ENCODE measurements around the gene RPS6KA4. TPM values are rescaled to one million over a fixed set of nuclear protein-coding genes. Genes with fewer than 3 reads are reported as not detected.
"Not testable (repeated sequence)": the region's sequence is repeated elsewhere in the genome, so short reads cannot be mapped to it uniquely, and the experiment has no call there.

RPS6KA4 gene
- total RNA-seq, 2 donors from 2014 or later, result 23.2 to 23.8 TPM

- no peak for ATAC-seq
- Mint-ChIP-seq H3K27ac (peak overlapping the region in 1 of 2 donors; percentile 65), H3K36me3 (peaks cover 12 to 15% of the 10 kb centered on the region in 2 donors), H3K9me3 (no peaks in the 10 kb centered on the region)
- no peak for DNase-seq (ENCODE audit: low spot score in 2 of 2)
These were observed 36.1 kb upstream of the RPS6KA4 start for GRCh38 chr11:64322925-64323260.

- H3K27ac Mint-ChIP-seq, result peak overlapping the region in 1 of 2 donors; percentile 65
- no peaks in the 10 kb centered on the region for H3K9me3 Mint-ChIP-seq
- ATAC-seq (no peak), DNase-seq (ENCODE audit: low spot score in 2 of 2) (no peak)
- peaks cover 7 to 10% of the 10 kb centered on the region in 2 donors for H3K36me3 Mint-ChIP-seq
These were observed 35.6 kb upstream of the RPS6KA4 start for GRCh38 chr11:64323373-64323772.

- H3K27ac Mint-ChIP-seq, result peak overlapping the region; percentile 9 to 75
- ATAC-seq; DNase-seq (ENCODE audit: low spot score in 2 of 2); H3K36me3 Mint-ChIP-seq; H3K9me3 Mint-ChIP-seq: not testable (repeated sequence)
These were observed 35.0 kb upstream of the RPS6KA4 start for GRCh38 chr11:64323984-64324383.

- Mint-ChIP-seq H3K36me3 (peaks cover 0 to 9% of the 10 kb centered on the region in 2 donors), H3K9me3 (no peaks in the 10 kb centered on the region), H3K27ac (peak overlapping the region in 1 of 2 donors; percentile 75)
- DNase-seq (ENCODE audit: low spot score in 2 of 2) (no peak), ATAC-seq (no peak)
These were observed 34.1 kb upstream of the RPS6KA4 start for GRCh38 chr11:64324692-64325469.

GRCh38 chr11:64327375-64327774, 31.6 kb upstream of the RPS6KA4 start:
- no peak overlapping the region for H3K27ac Mint-ChIP-seq
- DNase-seq (ENCODE audit: low spot score in 2 of 2), result no peak
- no peaks in the 10 kb centered on the region for H3K36me3 Mint-ChIP-seq
- no peak for ATAC-seq
- no peaks in the 10 kb centered on the region for H3K9me3 Mint-ChIP-seq

GRCh38 chr11:64327993-64328392, 31.0 kb upstream of the RPS6KA4 start:
- no peak for ATAC-seq
- DNase-seq (ENCODE audit: low spot score in 2 of 2), result no peak
- Mint-ChIP-seq H3K27ac (no peak overlapping the region), H3K36me3 (no peaks in the 10 kb centered on the region), H3K9me3 (no peaks in the 10 kb centered on the region)

GRCh38 chr11:64330888-64331287, 28.1 kb upstream of the RPS6KA4 start:
- DNase-seq (ENCODE audit: low spot score in 2 of 2) (no peak), ATAC-seq (no peak)
- Mint-ChIP-seq H3K36me3 (no peaks in the 10 kb centered on the region), H3K27ac (no peak overlapping the region), H3K9me3 (no peaks in the 10 kb centered on the region)

- Mint-ChIP-seq H3K36me3 (no peaks in the 10 kb centered on the region), H3K9me3 (no peaks in the 10 kb centered on the region), H3K27ac (peak overlapping the region; percentile 12)
- peak; percentile 84 to 90 for ATAC-seq
- peak; percentile 78 to 89 for DNase-seq (ENCODE audit: low spot score in 2 of 2)
These were observed 27.2 kb upstream of the RPS6KA4 start for GRCh38 chr11:64331569-64332371.

- Mint-ChIP-seq H3K36me3 (no peaks in the 10 kb centered on the region), H3K27ac (no peak overlapping the region), H3K9me3 (no peaks in the 10 kb centered on the region)
- no peak for ATAC-seq
- no peak for DNase-seq (ENCODE audit: low spot score in 2 of 2)
These were observed 25.4 kb upstream of the RPS6KA4 start for GRCh38 chr11:64333556-64333955.

- no peaks in the 10 kb centered on the region for H3K9me3 Mint-ChIP-seq
- ATAC-seq (peak; percentile 70 to 81), DNase-seq (ENCODE audit: low spot score in 2 of 2) (peak; percentile 55 to 79)
- H3K27ac Mint-ChIP-seq, result peak overlapping the region; percentile 11 to 79
- peaks cover 0 to 10% of the 10 kb centered on the region in 2 donors for H3K36me3 Mint-ChIP-seq
These were observed 23.9 kb upstream of the RPS6KA4 start for GRCh38 chr11:64334764-64335735.

GRCh38 chr11:64337538-64338249, 21.3 kb upstream of the RPS6KA4 start:
- peak overlapping the region in 1 of 2 donors; percentile 47 for H3K27ac Mint-ChIP-seq
- no peak for ATAC-seq
- no peaks in the 10 kb centered on the region for H3K9me3 Mint-ChIP-seq

GRCh38 chr11:64338716-64339115, 20.2 kb upstream of the RPS6KA4 start:
- ATAC-seq (no peak), DNase-seq (ENCODE audit: low spot score in 2 of 2) (no peak)
- Mint-ChIP-seq H3K36me3 (peaks cover 5 to 10% of the 10 kb centered on the region in 2 donors), H3K9me3 (no peaks in the 10 kb centered on the region), H3K27ac (peak overlapping the region in 1 of 2 donors; percentile 83)

More at GRCh38 chr11:64337538-64338249, 21.3 kb upstream of the RPS6KA4 start:
- DNase-seq (ENCODE audit: low spot score in 2 of 2), result no peak
- peaks cover 5 to 10% of the 10 kb centered on the region in 2 donors for H3K36me3 Mint-ChIP-seq

GRCh38 chr11:64339286-64339685, 19.7 kb upstream of the RPS6KA4 start:
- H3K36me3 Mint-ChIP-seq, result peaks cover 5 to 10% of the 10 kb centered on the region in 2 donors
- no peak for ATAC-seq
- no peaks in the 10 kb centered on the region for H3K9me3 Mint-ChIP-seq
- DNase-seq (ENCODE audit: low spot score in 2 of 2), result no peak
- peak overlapping the region; percentile 83 to 95 for H3K27ac Mint-ChIP-seq

- Mint-ChIP-seq H3K9me3 (no peaks in the 10 kb centered on the region), H3K27ac (peak within 1 kb of the TSS; percentile 83 to 95), H3K36me3 (peaks cover 5 to 10% of the 10 kb centered on the region in 2 donors)
- ATAC-seq (peak; percentile 76 to 85), DNase-seq (ENCODE audit: low spot score in 2 of 2) (peak; percentile 80 to 85)
These were observed 19.1 kb upstream of the RPS6KA4 start, which contains the start of gene CCDC88B for GRCh38 chr11:64339754-64340408. Gene CCDC88B, plus strand, starts transcription at chr11:64340204. Its CDS starts 63 bp downstream, at chr11:64340267.

- H3K9me3 Mint-ChIP-seq, result no peaks in the 10 kb centered on the region
- DNase-seq (ENCODE audit: low spot score in 2 of 2), result peak in 1 of 2 donors; percentile 85
- peaks cover 5 to 10% of the 10 kb centered on the region in 2 donors for H3K36me3 Mint-ChIP-seq
- peak; percentile 28 to 61 for ATAC-seq
- peak overlapping the region; percentile 83 to 95 for H3K27ac Mint-ChIP-seq
These were observed 18.2 kb upstream of the RPS6KA4 start for GRCh38 chr11:64340671-64341335.

Data from activated naive CD4-positive, alpha-beta T cell treated with anti-CD3 and anti-CD28 coated beads, Interleukin-2, amount 50 U/mL, for 72 hours (primary cell).